Astrocyte (in vitro differentiated cells and primary cell): ENCODE results near the gene ANAPC16. TPM values are rescaled to one million over a fixed set of nuclear protein-coding genes. Genes with fewer than 3 reads are reported as not detected.

Experiments used
- DNase-seq: peaks from one replicate; pipeline ENCODE4 v3.0.0-alpha.2; 2010; ENCODE audit warnings: low read depth
- FAIRE-seq: peaks from 2 replicates; lab custom pipeline; 2011; peaks lifted over from hg19 to GRCh38; lab: Jason Lieb, UNC
- H2AFZ ChIP-seq: 2 replicates; pipeline ENCODE4 v1.6.0; 2012; ENCODE audit warnings: low read depth, low read length, inconsistent platforms
- H3K27ac ChIP-seq: 2 replicates; pipeline ENCODE4 v1.5.1; 2011; ENCODE audit warnings: low read depth, low read length, inconsistent platforms
- H3K27me3 ChIP-seq: 2 replicates; pipeline ENCODE4 v1.6.0; 2011; ENCODE audit warnings: low read length, inconsistent platforms; ENCODE audit not compliant: insufficient read depth
- H3K36me3 ChIP-seq: 2 replicates; pipeline ENCODE4 v1.5.1; 2011; ENCODE audit warnings: low read length, inconsistent platforms; ENCODE audit not compliant: insufficient read depth
- H3K4me1 ChIP-seq: 2 replicates; pipeline ENCODE4 v1.5.1; 2011; ENCODE audit warnings: low read length, inconsistent platforms; ENCODE audit not compliant: insufficient read depth
- H3K4me2 ChIP-seq: 2 replicates; pipeline ENCODE4 v1.6.0; 2012; ENCODE audit warnings: low read length, inconsistent platforms
- H3K4me3 ChIP-seq: 2 replicates; pipeline ENCODE4 v1.5.1; 2011; ENCODE audit warnings: low read depth, mild to moderate bottlenecking, low read length, inconsistent platforms; ENCODE audit not compliant: insufficient read depth
- H3K79me2 ChIP-seq: 2 replicates; pipeline ENCODE4 v1.6.0; 2012; ENCODE audit warnings: mild to moderate bottlenecking, low read length, inconsistent platforms; ENCODE audit not compliant: insufficient read depth
- H3K9ac ChIP-seq: 2 replicates; pipeline ENCODE4 v1.6.0; 2012; ENCODE audit warnings: mild to moderate bottlenecking, low read length, inconsistent platforms
- H3K9me3 ChIP-seq: 2 replicates; pipeline ENCODE4 v1.5.1; 2012; ENCODE audit warnings: low read depth, mild to moderate bottlenecking, low read length, inconsistent platforms; ENCODE audit not compliant: insufficient read depth
- H4K20me1 ChIP-seq: 2 replicates; pipeline ENCODE4 v1.6.0; 2012; ENCODE audit warnings: low read length, inconsistent platforms; ENCODE audit not compliant: insufficient read depth
- H3K27ac Mint-ChIP-seq: one replicate; pipeline ENCODE4 v1.8.0; 2021; ENCODE audit warnings: mild to moderate bottlenecking, mixed read lengths; ENCODE audit not compliant: unreplicated experiment
- H3K27me3 Mint-ChIP-seq: one replicate; pipeline ENCODE4 v1.8.0; 2021; ENCODE audit warnings: low read depth, mixed read lengths; ENCODE audit not compliant: unreplicated experiment
- H3K36me3 Mint-ChIP-seq: one replicate; pipeline ENCODE4 v1.8.0; 2021; ENCODE audit warnings: low read depth, mixed read lengths; ENCODE audit not compliant: unreplicated experiment
- H3K4me1 Mint-ChIP-seq: one replicate; pipeline ENCODE4 v1.8.0; 2021; ENCODE audit warnings: low read depth, mixed read lengths; ENCODE audit not compliant: unreplicated experiment
- H3K4me3 Mint-ChIP-seq: one replicate; pipeline ENCODE4 v1.8.0; 2021; ENCODE audit warnings: mild to moderate bottlenecking, moderate library complexity, mixed read lengths; ENCODE audit not compliant: unreplicated experiment
- H3K9me3 Mint-ChIP-seq: one replicate; pipeline ENCODE4 v1.8.0; 2021; ENCODE audit warnings: mild to moderate bottlenecking, mixed read lengths; ENCODE audit not compliant: unreplicated experiment
- CTCF ChIP-seq: IDR thresholded peaks from 2 replicates; pipeline ENCODE4 v1.5.1; 2011; ENCODE audit warnings: low read depth, mild to moderate bottlenecking, inconsistent platforms, low read length, moderate library complexity; ENCODE audit not compliant: insufficient read depth
- EZH2 ChIP-seq: IDR thresholded peaks from 2 replicates; pipeline ENCODE4 v1.6.1; 2012; ENCODE audit warnings: mild to moderate bottlenecking, low read length, inconsistent platforms; ENCODE audit not compliant: insufficient read depth
- total RNA-seq: library from RNA; stranded (reverse); gene quantifications from 2 replicates; pipeline ENCODE4 v1.2.1, GENCODE V29; 2021

The ANAPC16 gene
- total RNA-seq, 1 donor from 2014 or later, result 47.3 TPM

GRCh38 chr10:72253578-72253977 is 37.8 kb downstream of the ANAPC16 start:
- Histone ChIP-seq H3K79me2 (no peaks in the 10 kb centered on the region), H3K4me2 (no peak overlapping the region), H4K20me1 (no peaks in the 10 kb centered on the region), H2AFZ (no peak overlapping the region), H3K9ac (no peak overlapping the region), H3K9me3 (no peaks in the 10 kb centered on the region), H3K36me3 (no peaks in the 10 kb centered on the region), H3K4me3 (no peak overlapping the region), H3K27ac (no peak overlapping the region), H3K27me3 (no peaks in the 10 kb centered on the region), H3K4me1 (peaks cover 3% of the 10 kb centered on the region)
- Mint-ChIP-seq H3K27ac (peak overlapping the region; percentile 41), H3K9me3 (no peaks in the 10 kb centered on the region), H3K4me3 (no peak overlapping the region), H3K4me1 (peaks cover 21% of the 10 kb centered on the region), H3K36me3 (no peaks in the 10 kb centered on the region), H3K27me3 (peaks cover 3% of the 10 kb centered on the region)
- FAIRE-seq, result no peak
- no peak for TF ChIP-seq EZH2
- TF ChIP-seq CTCF, result no peak
- no peak for DNase-seq

GRCh38 chr10:72254813-72255568 is 39.2 kb downstream of the ANAPC16 start:
- H3K27ac ChIP-seq, result no peak overlapping the region

More at GRCh38 chr10:72254813-72255568, 39.2 kb downstream of the ANAPC16 start:
- Histone ChIP-seq H3K4me2 (peak overlapping the region; percentile 64), H3K36me3 (no peaks in the 10 kb centered on the region), H2AFZ (peak overlapping the region; percentile 82), H3K27me3 (no peaks in the 10 kb centered on the region), H3K9ac (no peak overlapping the region), H3K79me2 (no peaks in the 10 kb centered on the region), H3K4me1 (peaks cover 7% of the 10 kb centered on the region), H4K20me1 (no peaks in the 10 kb centered on the region), H3K9me3 (no peaks in the 10 kb centered on the region), H3K4me3 (no peak overlapping the region)
- H3K4me3 Mint-ChIP-seq, result peak overlapping the region; percentile 37
- peaks cover 3% of the 10 kb centered on the region for H3K27me3 Mint-ChIP-seq
- TF ChIP-seq EZH2 (no peak), CTCF (no peak)
- DNase-seq, result peak; percentile 33
- peaks cover 22% of the 10 kb centered on the region for H3K4me1 Mint-ChIP-seq
- no peak for FAIRE-seq
- H3K9me3 Mint-ChIP-seq, result no peaks in the 10 kb centered on the region
- no peaks in the 10 kb centered on the region for H3K36me3 Mint-ChIP-seq
- H3K27ac Mint-ChIP-seq, result peak overlapping the region; percentile 69
